Left kidney (tissue), 2 donors: ENCODE results near the gene LRRC39. TPM values are rescaled to one million over a fixed set of nuclear protein-coding genes. Genes with fewer than 3 reads are reported as not detected.

Experiments used
- DNase-seq: peaks from one replicate; pipeline ENCODE4 v3.0.0-alpha.2; 2013
- polyA plus RNA-seq: library from polyadenylated mRNA; unstranded; fragments of 120-200 nt; gene quantifications from one replicate; pipeline ENCODE4 v1.2.1, GENCODE V29; 2013; ENCODE audit not compliant: insufficient read length

LRRC39 gene
- polyA plus RNA-seq, 1 donor, result 4.6 TPM

- no peak for DNase-seq
These were observed 30.2 kb downstream of the LRRC39 start for GRCh38 chr1:100147875-100148274.

- no peak for DNase-seq
These were observed 31.1 kb downstream of the LRRC39 start for GRCh38 chr1:100146958-100147357.

- no peak for DNase-seq
These were observed 32.9 kb downstream of the LRRC39 start for GRCh38 chr1:100145116-100145515.

GRCh38 chr1:100142343-100142742 lies 35.7 kb downstream of the LRRC39 start:
- DNase-seq, result no peak

- no peak for DNase-seq
These were observed 36.9 kb downstream of the LRRC39 start for GRCh38 chr1:100141192-100141591.

GRCh38 chr1:100137602-100138001 lies 40.5 kb downstream of the LRRC39 start:
- no peak for DNase-seq

GRCh38 chr1:100134872-100135271 lies 43.2 kb downstream of the LRRC39 start:
- DNase-seq, result no peak

- peak; percentile 99 for DNase-seq
These were observed 45.2 kb downstream of the LRRC39 start, which contains the start of the genes SASS6 and TRMT13 for GRCh38 chr1:100132566-100133477. TSS of gene SASS6 (minus strand) at chr1:100132930. CDS start at chr1:100132814, 116 bp downstream. TSS of gene TRMT13 (plus strand) at chr1:100133163. CDS start at chr1:100133169, 6 bp downstream.

- DNase-seq, result no peak
These were observed 46.4 kb downstream of the LRRC39 start for GRCh38 chr1:100131623-100132022.

GRCh38 chr1:100130552-100131077 lies 47.4 kb downstream of the LRRC39 start:
- DNase-seq, result no peak

GRCh38 chr1:100127226-100127625 lies 50.8 kb downstream of the LRRC39 start:
- DNase-seq, result no peak

GRCh38 chr1:100122177-100122576 lies 55.9 kb downstream of the LRRC39 start:
- DNase-seq, result no peak

- no peak for DNase-seq
These were observed 62.5 kb downstream of the LRRC39 start for GRCh38 chr1:100115524-100115923.

- DNase-seq, result no peak
These were observed 68.4 kb downstream of the LRRC39 start for GRCh38 chr1:100109554-100110066.

GRCh38 chr1:100107696-100108095 lies 70.4 kb downstream of the LRRC39 start:
- DNase-seq, result no peak

GRCh38 chr1:100101564-100101963 lies 76.5 kb downstream of the LRRC39 start:
- DNase-seq, result no peak

GRCh38 chr1:100100202-100100601 lies 77.9 kb downstream of the LRRC39 start:
- no peak for DNase-seq

Other genes starting within 250 kb of the LRRC39 start
- 41.7 TPM for gene SLC35A3, start 208.3 kb downstream of the LRRC39 start, polyA plus RNA-seq
- gene SASS6, start 45.3 kb downstream of the LRRC39 start, polyA plus RNA-seq, result 12.2 TPM
- gene TRMT13, start 45.1 kb downstream of the LRRC39 start, polyA plus RNA-seq, result 44.2 TPM
- gene DBT, start 71.6 kb upstream of the LRRC39 start, polyA plus RNA-seq, result 29.7 TPM
- gene RTCA, start 88.0 kb upstream of the LRRC39 start, polyA plus RNA-seq, result 35.4 TPM
- 32.9 TPM for gene CDC14A, start 174.2 kb upstream of the LRRC39 start, polyA plus RNA-seq